HepG2 (cell line): Measurements from ENCODE around the gene RAD51. TPM values are rescaled to one million over a fixed set of nuclear protein-coding genes. Genes with fewer than 3 reads are reported as not detected.

Source experiments
- ATAC-seq: fragments of 200-7000 bp; cut with Tn5 transposase; 3 replicates; pipeline ENCODE4 v1.9.1; 2020; ENCODE audit warnings: mild to moderate bottlenecking, moderate library complexity
- BruUV-seq: library from RNA; stranded (reverse); fragments of 400-500 nt; replicated peaks from 2 replicates; lab custom pipeline; 2021; lab: Mats Ljungman, UMichigan
- CTCF ChIA-PET: fragments of 300-600 bp; formaldehyde crosslinking; extraction: SDS; loops from one replicate; lab custom pipeline; 2021; ENCODE audit warnings: low total read pairs, inconsistent platforms, low intra/inter-chr PET ratio; lab: Yijun Ruan, JAX
- POLR2A ChIA-PET: fragments of 350-600 bp; sonication (Branson Sonifier 250); formaldehyde crosslinking; loops from one replicate; lab custom pipeline; 2020; ENCODE audit warnings: antibody characterized with exemption, inconsistent platforms; lab: Yijun Ruan, JAX
- DNase-seq: peaks from one replicate; pipeline ENCODE4 v3.0.0-alpha.2; 2015; ENCODE audit warnings: low spot score
- FAIRE-seq: peaks from 3 replicates; lab custom pipeline; 2011; peaks lifted over from hg19 to GRCh38; lab: Jason Lieb, UNC
- H2AFZ ChIP-seq: one replicate; pipeline ENCODE4 v1.6.1; 2011; ENCODE audit warnings: low read length, inconsistent platforms
- H3K27ac ChIP-seq: fragments of 300-600 bp; 3 replicates; pipeline ENCODE4 v1.8.0; 2011; ENCODE audit warnings: mixed run types, mild to moderate bottlenecking, mixed read lengths, low read length, inconsistent platforms; ENCODE audit not compliant: insufficient read depth; ENCODE audit errors: extremely low read length
- H3K27me3 ChIP-seq, 2 experiments: fragments of 200-600 bp in 1 of 2; 2 replicates in 1 of 2; 3 replicates in 1 of 2; pipeline versions ENCODE4 v1.6.0 to v1.8.0; 2011; ENCODE audit warnings: low read length in 2 of 2, mild to moderate bottlenecking in 2 of 2, moderate library complexity in 2 of 2, inconsistent platforms in 1 of 2; ENCODE audit not compliant: insufficient read depth in 2 of 2, control insufficient read depth in 1 of 2
- H3K36me3 ChIP-seq, 2 experiments: fragments of 200-600 bp in 1 of 2; replicated peaks in 1 of 2; 2 replicates in 1 of 2; 3 replicates in 1 of 2; pipeline versions ENCODE4 v1.5.1 to v1.8.0; 2011; ENCODE audit warnings: low read length in 2 of 2, inconsistent platforms in 1 of 2; ENCODE audit not compliant: insufficient read depth in 2 of 2, control insufficient read depth in 1 of 2
- H3K4me1 ChIP-seq: 2 replicates; pipeline ENCODE4 v1.5.1; 2012; ENCODE audit warnings: low read length, inconsistent platforms; ENCODE audit not compliant: insufficient read depth
- H3K4me2 ChIP-seq: 2 replicates; pipeline ENCODE4 v1.6.0; 2011; ENCODE audit warnings: low read depth, low read length, inconsistent platforms
- H3K4me3 ChIP-seq, 3 experiments: fragments of 200-600 bp in 1 of 3; sonication (generic), shearing (Covaris generic) in 1 of 3; replicated peaks in 1 of 3; 2 replicates each; pipeline ENCODE4 v1.5.1; 2011 to 2016; ENCODE audit warnings: low read length in 3 of 3, inconsistent platforms in 2 of 3, low read depth in 2 of 3, mild to moderate bottlenecking in 2 of 3, control low read depth in 1 of 3, mixed read lengths in 1 of 3; ENCODE audit not compliant: insufficient read depth in 1 of 3
- H3K79me2 ChIP-seq: one replicate; pipeline ENCODE4 v1.6.1; 2011; ENCODE audit warnings: low read length, inconsistent platforms; ENCODE audit not compliant: insufficient read depth
- H3K9ac ChIP-seq: 2 replicates; pipeline ENCODE4 v1.6.0; 2011; ENCODE audit warnings: mild to moderate bottlenecking, low read depth, low read length, inconsistent platforms; ENCODE audit not compliant: insufficient read depth
- H3K9me3 ChIP-seq: 2 replicates; pipeline ENCODE4 v1.5.1; 2012; ENCODE audit warnings: mild to moderate bottlenecking, low read length
- H4K20me1 ChIP-seq: 2 replicates; pipeline ENCODE4 v1.6.0; 2011; ENCODE audit warnings: inconsistent platforms, mild to moderate bottlenecking, low read length, moderate library complexity; ENCODE audit not compliant: insufficient read depth
- FOXP1 ChIP-seq, 2 experiments: fragments of 450-650 bp in 1 of 2; IDR thresholded peaks; 2 replicates each; pipeline ENCODE4 v1.6.1; 2017 to 2018; ENCODE audit warnings: antibody characterized with exemption in 1 of 2
- MAFF ChIP-seq: IDR thresholded peaks from 2 replicates; pipeline ENCODE4 v1.6.1; 2011; ENCODE audit warnings: low read depth, low read length, improper control_type of control experiment
- MAFK ChIP-seq, 2 experiments: IDR thresholded peaks in 1 of 2; conservative IDR thresholded peaks in 1 of 2; 2 replicates each; pipeline ENCODE4 v1.6.1; 2011; ENCODE audit warnings: improper control_type of control experiment in 2 of 2, low read length in 2 of 2
- SMAD9 ChIP-seq: sonication (generic); formaldehyde crosslinking; IDR thresholded peaks from 2 replicates; pipeline ENCODE4 v1.5.1; 2020; ENCODE audit warnings: mild to moderate bottlenecking, missing genetic modification reagents
- ZNF670 ChIP-seq: sonication (generic); formaldehyde crosslinking; IDR thresholded peaks from 2 replicates; pipeline ENCODE4 v1.8.0; 2022; ENCODE audit warnings: mild to moderate bottlenecking, missing genetic modification reagents, borderline replicate concordance
- ZNF737 ChIP-seq: sonication (generic); formaldehyde crosslinking; IDR thresholded peaks from 2 replicates; pipeline ENCODE4 v1.5.0; 2020; ENCODE audit warnings: missing genetic modification reagents, mild to moderate bottlenecking, borderline replicate concordance
- WGBS: methylation state at CpG from one replicate; pipeline ENCODE4 v1.1.6; 2017; ENCODE audit warnings: low lambda C conversion rate; 5-methylcytosine and 5-hydroxymethylcytosine counted together
- in situ Hi-C: cut with HindIII; loops from 2 replicates; pipeline ENCODE4 v1.10.0; 2017; ENCODE audit warnings: low pct_unique_long_range_greater_than_20kb; ENCODE audit not compliant: extremely low pct_ligation_motif_present
- intact Hi-C: fragments of 100-400 bp; cut with micrococcal nuclease; formaldehyde crosslinking; loops from one replicate; pipeline ENCODE4 v1.10.0; 2022; ENCODE audit not compliant: unreplicated experiment
- polyA plus RNA-seq, 8 experiments: library from polyadenylated mRNA; depleted of rRNA in 3 of 8; stranded (reverse) in 7 of 8; unstranded in 1 of 8; fragments of >200 nt; fragmentation: Illumina TruSeq in 4 of 8; extraction: Trizol in 4 of 8; gene quantifications; 2 replicates each; pipeline versions ENCODE4 v1.2.1 to v1.2.3, GENCODE V29; 2011 to 2016; ENCODE audit warnings: low read depth in 4 of 8, missing spikeins in 1 of 8, mixed read lengths in 1 of 8; ENCODE audit not compliant: insufficient read depth in 1 of 8
- total RNA-seq, 5 experiments: library from RNA; depleted of rRNA; stranded (reverse); fragments of >200 nt; fragmentation: Illumina TruSeq; extraction: Trizol; gene quantifications; 2 replicates each; pipeline ENCODE4 v1.2.3, GENCODE V29; 2016; ENCODE audit warnings: low read depth in 1 of 5

Gene RAD51
- total and polyA plus RNA-seq, 2 of the 13 experiments (the other 11 are each of a cell fraction or from before 2014, with no cell fraction given): 8.5 to 12.8 TPM

- POLR2A ChIA-PET: no interaction called here
- CTCF ChIA-PET: no interaction called here
Measured at GRCh38 chr15:40647523-40647922, 47.5 kb upstream of the RAD51 start.

DNA sequence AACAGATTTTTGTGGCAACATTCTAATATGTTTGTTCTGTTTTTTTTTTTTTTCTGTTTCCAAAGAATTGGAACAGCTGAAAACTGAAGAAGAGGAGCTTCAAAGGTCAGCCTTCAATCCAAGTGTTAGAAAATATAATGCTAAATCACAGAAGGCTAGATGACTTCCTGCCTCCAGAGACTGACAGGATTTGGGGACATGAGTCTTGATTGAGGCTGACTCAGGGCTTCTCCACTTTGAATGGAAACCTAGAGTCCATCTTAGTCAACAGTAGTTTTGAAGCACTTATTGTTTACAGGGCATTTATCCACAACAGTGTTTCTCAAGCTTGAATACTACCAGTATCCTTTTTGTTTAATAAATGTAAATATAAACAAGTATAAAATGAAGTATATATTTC lies 44.5 kb upstream of the RAD51 start:
- Histone ChIP-seq H3K4me3 (peak overlapping the region; percentile 22 to 52 (median 29); a peak in 3 of 6 replicates), H2AFZ (peak overlapping the region; percentile 70), H3K79me2 (no peaks in the 10 kb centered on the region), H3K36me3 (peaks cover 2 to 19% of the 10 kb centered on the region in 2 experiments; a peak in 4 of 5 replicates), H4K20me1 (no peaks in the 10 kb centered on the region), H3K4me2 (peak overlapping the region; percentile 63), H3K27ac (peak overlapping the region; percentile 90), H3K4me1 (peaks cover 20% of the 10 kb centered on the region), H3K9me3 (no peaks in the 10 kb centered on the region), H3K9ac (peak overlapping the region; percentile 55), H3K27me3 (no peaks in the 10 kb centered on the region)
- FAIRE-seq: no peak
- ChIA-PET CTCF (no interaction called here), POLR2A (interaction anchor here (0.8 to 2.4 kb wide), 5 partner anchors 11 to 157 kb away, joined by 3 to 17 read pairs (median 5); partner anchors contain the start of genes DNAJC17, GCHFR, RAD51 and ZFYVE19)
- in situ Hi-C loops (no loop called here), intact Hi-C loops (no loop called here)
- TF ChIP-seq ZNF670 (CRISPR knock-in tag) (no peak), MAFF (peak; percentile 29; the same call in 1 of the 2 replicates), ZNF737 (CRISPR knock-in tag) (no peak), FOXP1 (IDR thresholded peaks at IDR 0.05) (no peak), FOXP1 (CRISPR knock-in tag; IDR thresholded peaks at IDR 0.05) (0 out of 2 replicates have a peak, but pooled peaks have one; percentile 33)
- no peak for ATAC-seq
- peak; percentile 10 for DNase-seq
- TSS peak; percentile 73 for BruUV-seq

More at GRCh38 chr15:40647523-40647922, 47.5 kb upstream of the RAD51 start:
- H4K20me1 ChIP-seq: no peaks in the 10 kb centered on the region
- BruUV-seq: no TSS peak
- H2AFZ ChIP-seq: no peak overlapping the region
- TF ChIP-seq MAFF (peak; percentile 99), SMAD9 (CRISPR knock-in tag) (no peak), MAFK (conservative IDR thresholded peaks at IDR 0.05 in 1 of 2, IDR thresholded peaks at IDR 0.05 in 1 of 2; ENCODE audit: low read length in 2 of 2) (peak; percentile 99)
- WGBS: 98% methylated on average over 1 of the region's 1 CpG
- H3K79me2 ChIP-seq: no peaks in the 10 kb centered on the region
- in situ Hi-C loops (no loop called here), intact Hi-C loops (no loop called here)
- H3K9ac ChIP-seq: no peak overlapping the region
- peaks cover 20% of the 10 kb centered on the region for H3K4me1 ChIP-seq
- no peak for DNase-seq
- no peak overlapping the region for H3K4me3 ChIP-seq
- H3K4me2 ChIP-seq: no peak overlapping the region
- H3K27ac ChIP-seq: no peak overlapping the region
- H3K9me3 ChIP-seq: no peaks in the 10 kb centered on the region
- ATAC-seq: no peak
- no peak for FAIRE-seq
- peaks cover 2 to 7% of the 10 kb centered on the region in 2 experiments; a peak in 3 of 5 replicates for H3K36me3 ChIP-seq
- no peaks in the 10 kb centered on the region for H3K27me3 ChIP-seq
